Endothelial cell of umbilical vein (primary cell): ENCODE data around the gene MEI1.

ENCODE experiments used
- POLR2A ChIP-seq: IDR thresholded peaks from 2 replicates; pipeline ENCODE4 v1.6.1; 2012; ENCODE audit warnings: low read depth, mild to moderate bottlenecking, control low read depth, low read length
- TF ChIP-seq, protein P1 (sequence below), 2 donors: IDR thresholded peaks; 1 replicate in 1 of 2; 2 replicates in 1 of 2; pipeline ENCODE4 v1.5.1; 2011; ENCODE audit warnings: low read length in 2 of 2, mild to moderate bottlenecking in 2 of 2, moderate library complexity in 2 of 2, control low read depth in 1 of 2, inconsistent platforms in 1 of 2, low read depth in 1 of 2; ENCODE audit not compliant: insufficient read depth in 1 of 2; ENCODE audit errors: extremely low read depth in 1 of 2

GRCh38 chr22:41812805-41813545 is 113.7 kb downstream of the MEI1 start:
- TF ChIP-seq POLR2A: no peak
- TF ChIP-seq, protein P1, sequence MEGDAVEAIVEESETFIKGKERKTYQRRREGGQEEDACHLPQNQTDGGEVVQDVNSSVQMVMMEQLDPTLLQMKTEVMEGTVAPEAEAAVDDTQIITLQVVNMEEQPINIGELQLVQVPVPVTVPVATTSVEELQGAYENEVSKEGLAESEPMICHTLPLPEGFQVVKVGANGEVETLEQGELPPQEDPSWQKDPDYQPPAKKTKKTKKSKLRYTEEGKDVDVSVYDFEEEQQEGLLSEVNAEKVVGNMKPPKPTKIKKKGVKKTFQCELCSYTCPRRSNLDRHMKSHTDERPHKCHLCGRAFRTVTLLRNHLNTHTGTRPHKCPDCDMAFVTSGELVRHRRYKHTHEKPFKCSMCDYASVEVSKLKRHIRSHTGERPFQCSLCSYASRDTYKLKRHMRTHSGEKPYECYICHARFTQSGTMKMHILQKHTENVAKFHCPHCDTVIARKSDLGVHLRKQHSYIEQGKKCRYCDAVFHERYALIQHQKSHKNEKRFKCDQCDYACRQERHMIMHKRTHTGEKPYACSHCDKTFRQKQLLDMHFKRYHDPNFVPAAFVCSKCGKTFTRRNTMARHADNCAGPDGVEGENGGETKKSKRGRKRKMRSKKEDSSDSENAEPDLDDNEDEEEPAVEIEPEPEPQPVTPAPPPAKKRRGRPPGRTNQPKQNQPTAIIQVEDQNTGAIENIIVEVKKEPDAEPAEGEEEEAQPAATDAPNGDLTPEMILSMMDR (IDR thresholded peaks at IDR 0.05; ENCODE audit: extremely low read depth in 1 of 2, insufficient read depth in 1 of 2, low read depth in 1 of 2, low read length in 2 of 2): no peak
